Heart right ventricle (tissue), 16 donors: ENCODE measurements around the gene POLA1. TPM values are rescaled to one million over a fixed set of nuclear protein-coding genes. Genes with fewer than 3 reads are reported as not detected.

Experiments used
- ATAC-seq, 8 donors: fragments of 200-7000 bp; cut with Tn5 transposase; one replicate each; pipeline ENCODE4 v1.9.1; 2020; ENCODE audit warnings: mild to moderate bottlenecking in 8 of 8, moderate library complexity in 8 of 8, moderate number of reproducible peaks in 1 of 8
- DNase-seq, 2 donors: peaks; one replicate each; pipeline ENCODE4 v3.0.0-alpha.2; 2020
- H3K27ac ChIP-seq, 10 donors: fragments of 200-600 bp; sonication (generic) in 2 of 10; one replicate each; pipeline versions ENCODE4 v1.5.0 to v1.8.0; 2020 to 2022; ENCODE audit warnings: mild to moderate bottlenecking in 3 of 10
- H3K27me3 ChIP-seq, 7 donors: fragments of 200-600 bp; one replicate each; pipeline ENCODE4 v1.8.0; 2021 to 2022; ENCODE audit warnings: mild to moderate bottlenecking in 2 of 7
- H3K36me3 ChIP-seq, 9 donors: fragments of 200-600 bp; sonication (generic) in 1 of 9; one replicate each; pipeline versions ENCODE4 v1.5.0 to v1.8.0; 2020 to 2022; ENCODE audit warnings: mild to moderate bottlenecking in 2 of 9
- H3K4me1 ChIP-seq, 9 donors: fragments of 200-600 bp; sonication (generic) in 1 of 9; one replicate each; pipeline versions ENCODE4 v1.5.0 to v1.8.0; 2020 to 2022; ENCODE audit warnings: mild to moderate bottlenecking in 4 of 9
- H3K4me3 ChIP-seq, 10 donors: fragments of 200-600 bp; sonication (generic) in 2 of 10; one replicate each; pipeline versions ENCODE4 v1.5.0 to v1.8.0; 2020 to 2022; ENCODE audit warnings: mild to moderate bottlenecking in 7 of 10, moderate library complexity in 2 of 10
- H3K9me3 ChIP-seq, 11 donors: fragments of 200-600 bp in 10 of 11; sonication (generic) in 2 of 11; one replicate each; pipeline versions ENCODE4 v1.5.0 to v1.8.0; 2013 to 2022; ENCODE audit warnings: mild to moderate bottlenecking in 2 of 11, control low read depth in 1 of 11, moderate library complexity in 1 of 11
- WGBS, 2 donors: extraction: QIAGEN DNeasy Blood & Tissue Kit; methylation state at CpG; one replicate each; pipeline ENCODE4 v1.1.7; 2013; ENCODE audit warnings: inconsistent platforms in 1 of 2; 5-methylcytosine and 5-hydroxymethylcytosine counted together
- intact Hi-C, 10 donors: fragments of 100-400 bp; cut with DNase I; formaldehyde crosslinking; loops; one replicate each; pipeline versions ENCODE4 v1.11.1 to v1.14.2; 2022
- polyA plus RNA-seq, 2 donors: library from polyadenylated mRNA; stranded (reverse); fragments of 200-250 nt; gene quantifications; one replicate each; pipeline ENCODE4 v1.2.3, GENCODE V29; 2013
- total RNA-seq, 10 donors: library from RNA; stranded (reverse); fragmentation: NEBNext Ultra II Directional in 3 of 10; extraction: Animal tissue kit (Norgen Biotek cat#: 25700) in 3 of 10; gene quantifications; one replicate each; pipeline versions ENCODE4 v1.2.1 to v1.2.4, GENCODE V29; 2021 to 2023
- TF ChIP-seq, protein P1 (sequence below), 9 donors: fragments of 200-600 bp; sonication (generic) in 2 of 9; IDR thresholded peaks; one replicate each; pipeline versions ENCODE4 v1.5.0 to v1.8.0; 2021 to 2022; ENCODE audit warnings: antibody characterized with exemption in 9 of 9, mild to moderate bottlenecking in 5 of 9, moderate library complexity in 1 of 9
- donor health status: Arrhythmogenic right ventricular cardiomyopathy.
- donor health status: ischemic (EF 13 %, LVEDD 7.1; RV severe dilation, severe dysfunction).
- donor health status: healthy with polysubstance abuse.
- donor health status: DM: no; HTN: yes; CAD: no.
- donor health status: DM: no; HTN: no; CAD: no.
- donor health status: ischemic (EF 25% LVEDD 6.9; RV normal size, moderate dysfunction).
- donor health status: ischemic (EF 25% LVEDD 5.7; RV mildly dilated, moderate dysfunction).
- donor health status: healthy.
- donor health status: DM: yes; HTN: yes; CAD: no.
- donor health status: Ischemic cardiomyopathy.
- donor health status: ischemic (EF 35%, LVEDD 5.7; RV mildly dilated, moderate dysfunction).
- donor health status: nonischemic (EF 11% LVEDD 7.7; RV severe dilation, severe dysfunction).
- donor health status: DM: yes; HTN: yes; CAD: no.
- donor health status: PGD.
- donor health status: ischemic (EF 29% LVEDD 5.4; RV normal size, mild dysfunction).
- donor health status: nonischemic (EF 23%, LVEDD 6.1; RV moderate dilation, normal function).

POLA1 gene
- total and polyA plus RNA-seq, 12 donors: 2.6 to 8.5 (median 6.1) TPM

DNA sequence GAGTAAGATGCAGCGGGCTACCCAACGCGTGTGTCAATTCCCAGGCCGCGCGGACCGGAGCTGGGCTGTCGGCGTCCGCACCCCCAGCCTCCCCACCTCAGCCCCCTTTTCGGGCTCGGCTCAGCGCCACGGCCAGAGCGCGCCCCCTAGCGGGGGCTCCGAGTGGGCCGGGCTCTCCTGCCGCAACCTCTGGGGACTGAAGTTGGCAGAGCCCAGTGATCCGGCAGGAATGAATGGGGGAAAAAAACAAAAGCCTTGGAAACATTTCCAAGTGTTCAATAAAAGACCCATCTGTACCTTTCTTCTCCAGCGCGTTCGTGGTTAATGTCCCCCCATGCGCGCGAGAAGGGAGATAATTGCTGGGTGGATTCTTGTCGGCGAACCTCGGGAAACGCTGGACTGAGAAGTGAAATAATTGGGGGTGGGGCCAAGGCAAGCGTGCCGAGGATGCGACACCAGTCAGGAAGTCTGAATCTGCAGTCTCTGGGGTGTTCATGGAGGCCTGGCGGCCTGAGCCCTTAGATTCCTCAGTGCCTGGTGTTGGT lies 327.3 kb downstream of the POLA1 start:
- Histone ChIP-seq H3K27ac (no peak overlapping the region), H3K9me3 (no peaks in the 10 kb centered on the region), H3K4me3 (peak overlapping the region in 1 of 10 donors; percentile 14), H3K27me3 (peaks cover 9 to 100% (median 89%) of the 10 kb centered on the region in 7 donors), H3K4me1 (peaks cover 0 to 18% (median 10%) of the 10 kb centered on the region in 9 donors), H3K36me3 (no peaks in the 10 kb centered on the region)
- DNase-seq (no peak), ATAC-seq (peak in 2 of 8 donors; percentile 33 to 40)
- TF ChIP-seq, protein P1, sequence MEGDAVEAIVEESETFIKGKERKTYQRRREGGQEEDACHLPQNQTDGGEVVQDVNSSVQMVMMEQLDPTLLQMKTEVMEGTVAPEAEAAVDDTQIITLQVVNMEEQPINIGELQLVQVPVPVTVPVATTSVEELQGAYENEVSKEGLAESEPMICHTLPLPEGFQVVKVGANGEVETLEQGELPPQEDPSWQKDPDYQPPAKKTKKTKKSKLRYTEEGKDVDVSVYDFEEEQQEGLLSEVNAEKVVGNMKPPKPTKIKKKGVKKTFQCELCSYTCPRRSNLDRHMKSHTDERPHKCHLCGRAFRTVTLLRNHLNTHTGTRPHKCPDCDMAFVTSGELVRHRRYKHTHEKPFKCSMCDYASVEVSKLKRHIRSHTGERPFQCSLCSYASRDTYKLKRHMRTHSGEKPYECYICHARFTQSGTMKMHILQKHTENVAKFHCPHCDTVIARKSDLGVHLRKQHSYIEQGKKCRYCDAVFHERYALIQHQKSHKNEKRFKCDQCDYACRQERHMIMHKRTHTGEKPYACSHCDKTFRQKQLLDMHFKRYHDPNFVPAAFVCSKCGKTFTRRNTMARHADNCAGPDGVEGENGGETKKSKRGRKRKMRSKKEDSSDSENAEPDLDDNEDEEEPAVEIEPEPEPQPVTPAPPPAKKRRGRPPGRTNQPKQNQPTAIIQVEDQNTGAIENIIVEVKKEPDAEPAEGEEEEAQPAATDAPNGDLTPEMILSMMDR (IDR thresholded peaks at IDR 0.05): peak in 8 of 9 donors; percentile 9 to 57 (median 39)
- WGBS, 2 donors: 1 to 2% methylated on average over 24 to 34 of the region's 35 CpGs
- intact Hi-C loops: no loop called here

DNA sequence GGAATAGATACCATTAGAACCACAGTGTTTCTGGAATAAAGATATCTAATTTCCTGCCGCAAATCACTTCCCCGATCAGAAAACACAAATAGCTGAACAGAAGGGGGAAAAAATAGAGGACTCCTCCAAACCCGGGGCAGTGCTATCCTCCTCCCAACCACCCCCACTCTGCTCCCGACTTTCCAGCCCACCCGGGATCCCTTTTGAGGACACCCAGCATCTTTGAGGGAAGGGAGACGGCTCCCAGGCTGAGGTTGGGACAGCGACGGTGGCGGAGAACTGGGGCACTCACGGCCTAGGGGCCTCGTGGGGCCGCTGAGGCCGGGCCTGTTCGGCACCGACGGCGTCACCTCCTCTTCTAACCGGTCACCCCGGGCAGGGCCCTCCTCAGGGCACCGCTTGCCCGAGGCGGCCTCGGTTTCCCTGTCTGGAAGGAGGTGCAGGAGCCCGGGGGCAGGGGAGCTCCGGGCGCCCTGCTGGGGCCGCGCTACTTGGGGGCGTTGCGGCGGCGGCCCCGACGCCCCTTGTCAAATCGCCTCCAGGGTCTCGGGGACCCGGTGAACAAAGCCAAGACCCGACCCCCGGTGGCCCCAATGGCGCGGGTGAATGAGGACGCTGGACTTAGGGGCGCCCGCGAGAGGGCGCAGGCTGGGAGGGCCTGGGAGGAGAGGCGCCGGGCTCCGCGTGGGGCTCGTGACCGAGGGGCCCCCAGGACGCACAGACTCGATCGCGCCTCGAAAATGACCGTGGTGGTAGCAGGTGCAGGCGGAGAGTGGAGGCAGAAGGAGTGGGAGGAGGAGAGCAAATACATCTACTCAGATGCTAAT lies 329.0 kb downstream of the POLA1 start:
- no peak for DNase-seq
- 2 to 5% methylated on average over 29 to 59 of the region's 59 CpGs for WGBS, 2 donors
- peaks cover 9 to 93% (median 76%) of the 10 kb centered on the region in 7 donors for H3K27me3 ChIP-seq

DNA sequence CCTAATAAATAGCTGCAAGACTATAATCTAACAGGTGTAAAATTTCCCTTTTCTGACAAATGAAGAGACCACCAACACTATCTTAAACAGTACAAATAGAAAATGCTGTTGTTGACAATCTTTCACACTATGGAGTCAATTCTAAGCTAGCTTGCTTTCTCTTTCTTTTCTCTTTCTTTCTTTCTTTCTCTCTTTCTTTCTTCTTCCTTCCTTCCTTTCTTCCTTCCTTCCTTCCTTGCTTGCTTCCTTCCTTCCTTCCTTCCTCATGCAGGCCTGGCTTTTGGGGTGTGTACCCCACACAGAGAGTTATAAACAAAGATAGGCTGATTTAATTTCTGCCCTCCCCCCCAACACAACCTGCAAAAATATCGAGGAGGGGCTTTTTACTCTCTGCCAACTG lies 330.2 kb downstream of the POLA1 start:
- DNase-seq (no peak), ATAC-seq (no peak)
- no peak overlapping the region for H3K4me3 ChIP-seq
- peaks cover 9 to 84% (median 64%) of the 10 kb centered on the region in 7 donors for H3K27me3 ChIP-seq
- H3K36me3 ChIP-seq: no peaks in the 10 kb centered on the region
- H3K27ac ChIP-seq: no peak overlapping the region
- no peaks in the 10 kb centered on the region for H3K9me3 ChIP-seq
- WGBS, 2 donors: 31 to 32% methylated on average over 1 of the region's 1 CpG
- H3K4me1 ChIP-seq: peaks cover 0 to 15% (median 6%) of the 10 kb centered on the region in 9 donors
- TF ChIP-seq, protein P1 (IDR thresholded peaks at IDR 0.05): no peak
- intact Hi-C loops: no loop called here

More for the DNA sequence above, 329.0 kb downstream of the POLA1 start:
- Histone ChIP-seq H3K4me3 (no peak overlapping the region), H3K9me3 (no peaks in the 10 kb centered on the region), H3K4me1 (peaks cover 0 to 15% (median 8%) of the 10 kb centered on the region in 9 donors), H3K36me3 (no peaks in the 10 kb centered on the region), H3K27ac (no peak overlapping the region)
- ATAC-seq: no peak
- TF ChIP-seq, protein P1 (IDR thresholded peaks at IDR 0.05): peak in 1 of 9 donors; percentile 20
- intact Hi-C loops: no loop called here

DNA sequence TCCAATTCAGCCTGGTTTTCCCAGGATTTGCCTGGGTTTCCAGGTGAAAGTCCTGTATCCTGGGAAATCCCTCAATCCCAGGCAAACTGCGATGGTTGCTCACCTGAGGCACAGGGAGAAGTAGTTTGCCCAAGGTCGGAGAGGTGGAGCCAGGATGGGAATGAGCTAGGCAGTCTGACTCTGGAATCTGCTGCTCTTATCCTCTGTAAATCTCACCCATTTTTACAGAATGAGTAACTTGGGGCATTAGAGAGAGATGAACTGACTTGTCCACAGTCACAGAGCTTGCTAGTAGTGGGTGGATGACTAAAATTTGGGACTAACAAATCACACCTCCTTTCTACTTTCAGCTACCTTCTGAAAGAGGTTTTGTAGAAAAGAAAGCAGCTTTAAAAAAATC lies 331.9 kb downstream of the POLA1 start:
- 69 to 71% methylated on average over 2 of the region's 2 CpGs for WGBS, 2 donors
- ATAC-seq (no peak), DNase-seq (no peak)
- Histone ChIP-seq H3K27me3 (peaks cover 4 to 83% (median 47%) of the 10 kb centered on the region in 7 donors), H3K4me1 (peaks cover 0 to 6% (median 4%) of the 10 kb centered on the region in 9 donors), H3K27ac (no peak overlapping the region), H3K4me3 (no peak overlapping the region), H3K36me3 (no peaks in the 10 kb centered on the region), H3K9me3 (no peaks in the 10 kb centered on the region)
- intact Hi-C loops: no loop called here
- TF ChIP-seq, protein P1 (IDR thresholded peaks at IDR 0.05): no peak
